CD4-positive, alpha-beta memory T cell (primary cell): ENCODE measurements around the gene DOCK4. TPM values are rescaled to one million over a fixed set of nuclear protein-coding genes. Genes with fewer than 3 reads are reported as not detected.

Experiments
- CTCF ChIA-PET: fragments of 350-600 bp; sonication (Branson Sonifier 250); formaldehyde crosslinking; loops from one replicate; lab custom pipeline; 2021; ENCODE audit warnings: inconsistent platforms; ENCODE audit not compliant: partially characterized antibody; lab: Charles Lee
- POLR2A ChIA-PET: fragments of 350-600 bp; sonication (Branson Sonifier 250); formaldehyde crosslinking; loops from one replicate; lab custom pipeline; 2021; ENCODE audit not compliant: partially characterized antibody; lab: Charles Lee
- DNase-seq, 5 donors: peaks; one replicate each; pipeline versions ENCODE4 v3.0.0 to v3.0.0-alpha.2; 2020 to 2022; ENCODE audit warnings: mixed read lengths in 1 of 5
- H3K27ac ChIP-seq: one replicate; pipeline ENCODE4 v1.7.0; 2013; ENCODE audit warnings: low read depth, low read length
- H3K27me3 ChIP-seq: 2 replicates; pipeline ENCODE4 v1.7.0; 2013; ENCODE audit warnings: mild to moderate bottlenecking, low read length, moderate library complexity; ENCODE audit not compliant: insufficient read depth
- H3K36me3 ChIP-seq: 2 replicates; pipeline ENCODE4 v1.7.0; 2013; ENCODE audit warnings: mild to moderate bottlenecking, low read length, moderate library complexity; ENCODE audit not compliant: insufficient read depth
- H3K4me1 ChIP-seq: 2 replicates; pipeline ENCODE4 v1.7.0; 2013; ENCODE audit warnings: mild to moderate bottlenecking, low read length, moderate library complexity; ENCODE audit not compliant: insufficient read depth
- H3K4me3 ChIP-seq, 2 donors: one replicate each; pipeline ENCODE4 v1.7.0; 2013; ENCODE audit warnings: low read length in 2 of 2, mild to moderate bottlenecking in 1 of 2
- H3K9me3 ChIP-seq, 2 donors: one replicate each; pipeline ENCODE4 v1.7.0; 2013; ENCODE audit warnings: low read length in 2 of 2, control low read depth in 1 of 2; ENCODE audit not compliant: control insufficient read depth in 1 of 2
- H3K27ac Mint-ChIP-seq, 7 donors: one replicate each; pipeline ENCODE4 v1.8.0; 2020 to 2021; ENCODE audit warnings: mixed read lengths in 7 of 7, mild to moderate bottlenecking in 6 of 7, inconsistent platforms in 3 of 7, moderate library complexity in 3 of 7
- H3K27me3 Mint-ChIP-seq, 2 donors: one replicate each; pipeline ENCODE4 v1.8.0; 2020 to 2021; ENCODE audit warnings: mixed read lengths in 2 of 2
- H3K36me3 Mint-ChIP-seq, 2 donors: one replicate each; pipeline ENCODE4 v1.8.0; 2020 to 2021; ENCODE audit warnings: mixed read lengths in 2 of 2, inconsistent platforms in 1 of 2, mild to moderate bottlenecking in 1 of 2
- H3K4me1 Mint-ChIP-seq, 4 donors: one replicate each; pipeline ENCODE4 v1.8.0; 2020 to 2021; ENCODE audit warnings: mixed read lengths in 4 of 4, mild to moderate bottlenecking in 1 of 4
- H3K4me3 Mint-ChIP-seq, 8 donors: one replicate each; pipeline ENCODE4 v1.8.0; 2020 to 2021; ENCODE audit warnings: mixed read lengths in 8 of 8, mild to moderate bottlenecking in 7 of 8, moderate library complexity in 6 of 8, inconsistent platforms in 3 of 8
- H3K9me3 Mint-ChIP-seq, 8 donors: one replicate each; pipeline ENCODE4 v1.8.0; 2020 to 2021; ENCODE audit warnings: mixed read lengths in 8 of 8, mild to moderate bottlenecking in 5 of 8, inconsistent platforms in 3 of 8, moderate library complexity in 1 of 8
- intact Hi-C: fragments of 100-400 bp; cut with micrococcal nuclease; formaldehyde crosslinking; loops from one replicate; pipeline ENCODE4 v1.15.1; 2023
- polyA plus RNA-seq, 2 donors: library from polyadenylated mRNA; unstranded; fragments of 300-500 nt; fragmentation: Illumina TruSeq; gene quantifications; one replicate each; pipeline ENCODE4 v1.2.3, GENCODE V29; 2021
- total RNA-seq, 2 experiments: library from RNA; stranded (reverse); gene quantifications; one replicate each; pipeline ENCODE4 v1.2.3, GENCODE V29; 2021

Gene DOCK4
- total and polyA plus RNA-seq, 4 experiments from 2014 or later = 0.47 to 1.5 (median 1.2) TPM; not detected in 1

DNA sequence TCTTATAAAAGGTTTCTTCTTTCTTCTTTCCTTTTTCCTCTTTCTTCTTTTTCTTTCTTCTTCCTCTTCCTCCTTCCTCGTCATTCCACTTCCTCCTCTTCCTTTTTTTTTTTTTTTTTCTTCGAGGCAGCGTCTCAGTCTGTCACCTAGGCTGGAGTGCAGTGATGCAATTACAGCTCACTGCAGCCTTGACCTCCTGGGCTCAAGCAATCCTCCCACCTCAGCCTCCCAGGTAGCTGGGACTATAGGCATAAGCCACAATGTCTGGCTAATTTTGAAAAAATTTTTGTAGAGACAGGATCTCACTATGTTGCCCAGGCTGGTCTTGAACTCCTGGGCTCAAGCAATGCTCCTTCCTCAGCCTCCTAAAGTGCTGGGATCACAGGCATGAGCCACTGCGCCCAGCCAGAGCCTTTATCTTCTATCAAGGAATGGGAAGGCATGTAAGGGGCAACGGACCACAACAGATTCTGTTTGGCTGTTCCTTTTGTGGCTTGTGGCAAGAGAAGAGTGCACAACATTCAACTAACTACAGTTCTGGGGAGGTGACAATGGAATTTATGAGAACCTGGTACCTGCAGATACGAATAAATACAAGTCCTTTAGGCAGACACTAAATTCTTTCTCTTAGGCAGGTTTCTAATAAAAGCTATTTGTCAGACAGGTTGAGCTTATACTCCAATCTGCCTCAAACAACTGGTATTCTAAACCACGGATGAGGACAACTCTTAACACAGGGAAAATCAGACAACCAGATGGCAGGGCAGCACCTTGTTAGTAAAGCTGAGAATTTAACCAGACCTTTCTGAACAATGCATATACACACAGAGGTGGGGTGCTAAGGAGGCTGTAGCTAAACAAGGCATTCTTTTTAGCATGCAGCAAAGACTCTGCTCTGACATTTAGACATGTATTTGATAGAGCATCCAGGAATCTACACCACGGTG, 100.3 kb downstream of the DOCK4 start:
- no peaks in the 10 kb centered on the region for H3K36me3 ChIP-seq

GRCh38 chr7:112104120-112104519, 102.1 kb downstream of the DOCK4 start:
- Histone ChIP-seq H3K9me3 (no peaks in the 10 kb centered on the region), H3K4me1 (no peaks in the 10 kb centered on the region), H3K27me3 (no peaks in the 10 kb centered on the region), H3K36me3 (no peaks in the 10 kb centered on the region), H3K4me3 (no peak overlapping the region), H3K27ac (no peak overlapping the region)
- no peak overlapping the region for H3K4me3 Mint-ChIP-seq
- intact Hi-C loops = no loop called here
- CTCF ChIA-PET = no interaction called here
- no peak overlapping the region for H3K27ac Mint-ChIP-seq
- no peaks in the 10 kb centered on the region for H3K4me1 Mint-ChIP-seq
- no peaks in the 10 kb centered on the region for H3K9me3 Mint-ChIP-seq
- H3K27me3 Mint-ChIP-seq = no peaks in the 10 kb centered on the region
- no peak for DNase-seq
- POLR2A ChIA-PET = no interaction called here
- no peaks in the 10 kb centered on the region for H3K36me3 Mint-ChIP-seq

More for the DNA sequence above, 100.3 kb downstream of the DOCK4 start:
- Mint-ChIP-seq H3K36me3 (no peaks in the 10 kb centered on the region), H3K27me3 (no peaks in the 10 kb centered on the region), H3K4me3 (no peak overlapping the region), H3K4me1 (no peaks in the 10 kb centered on the region), H3K27ac (no peak overlapping the region), H3K9me3 (no peaks in the 10 kb centered on the region)
- Histone ChIP-seq H3K4me3 (no peak overlapping the region), H3K4me1 (no peaks in the 10 kb centered on the region), H3K27ac (no peak overlapping the region), H3K9me3 (no peaks in the 10 kb centered on the region), H3K27me3 (no peaks in the 10 kb centered on the region)
- CTCF ChIA-PET = interaction anchor here (1.1 kb wide), 1 partner anchor 9 kb away, joined by 3 read pairs; no protein-coding TSS in a partner anchor
- DNase-seq = no peak
- intact Hi-C loops = no loop called here
- POLR2A ChIA-PET = no interaction called here

GRCh38 chr7:112103246-112103645, 103.0 kb downstream of the DOCK4 start:
- ChIA-PET POLR2A (no interaction called here), CTCF (no interaction called here)
- H3K27me3 ChIP-seq = no peaks in the 10 kb centered on the region
- no peak overlapping the region for H3K4me3 ChIP-seq
- no peaks in the 10 kb centered on the region for H3K27me3 Mint-ChIP-seq
- H3K36me3 Mint-ChIP-seq = no peaks in the 10 kb centered on the region
- intact Hi-C loops = no loop called here
- no peaks in the 10 kb centered on the region for H3K4me1 Mint-ChIP-seq
- H3K9me3 ChIP-seq = no peaks in the 10 kb centered on the region
- no peak for DNase-seq
- H3K9me3 Mint-ChIP-seq = no peaks in the 10 kb centered on the region
- H3K27ac ChIP-seq = no peak overlapping the region
- H3K4me1 ChIP-seq = no peaks in the 10 kb centered on the region
- H3K36me3 ChIP-seq = no peaks in the 10 kb centered on the region
- no peak overlapping the region for H3K27ac Mint-ChIP-seq
- H3K4me3 Mint-ChIP-seq = no peak overlapping the region

DNA sequence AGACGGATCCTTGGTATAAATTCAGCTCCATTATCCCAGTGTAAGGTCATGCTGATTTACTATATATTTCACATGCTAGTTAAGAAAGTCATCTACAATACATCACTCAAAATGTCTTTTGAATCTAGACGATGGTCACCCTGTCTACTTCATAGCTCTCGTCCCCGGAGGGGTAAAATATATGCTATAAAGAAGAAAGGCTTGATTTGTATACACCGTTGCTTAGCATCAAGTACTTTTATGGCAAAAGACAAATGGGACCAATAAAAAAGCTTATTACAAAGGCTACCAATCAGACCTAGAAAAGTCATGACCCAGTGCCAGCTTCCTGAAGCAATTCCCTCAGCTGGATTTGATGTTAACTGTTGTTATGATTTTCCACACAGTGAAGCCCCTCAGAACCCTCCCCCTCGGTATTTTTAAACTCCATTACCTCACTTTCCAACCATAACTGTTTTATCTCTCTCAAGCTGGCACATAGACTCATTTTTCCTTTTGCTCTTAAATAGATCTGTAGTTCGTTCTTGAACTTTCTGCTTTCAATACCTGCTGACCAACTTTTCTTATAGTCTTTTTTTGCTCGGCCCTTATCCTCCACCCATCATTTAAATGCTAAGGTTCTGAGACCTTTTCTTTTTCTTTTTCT, 104.9 kb downstream of the DOCK4 start:
- Mint-ChIP-seq H3K27me3 (no peaks in the 10 kb centered on the region), H3K4me3 (no peak overlapping the region), H3K4me1 (no peaks in the 10 kb centered on the region), H3K9me3 (no peaks in the 10 kb centered on the region), H3K27ac (no peak overlapping the region), H3K36me3 (no peaks in the 10 kb centered on the region)
- Histone ChIP-seq H3K36me3 (no peaks in the 10 kb centered on the region), H3K27ac (no peak overlapping the region), H3K4me3 (no peak overlapping the region), H3K27me3 (no peaks in the 10 kb centered on the region), H3K9me3 (no peaks in the 10 kb centered on the region), H3K4me1 (no peaks in the 10 kb centered on the region)
- DNase-seq = no peak
- ChIA-PET CTCF (interaction anchor here (0.8 kb wide), 1 partner anchor 12 kb away, joined by 3 read pairs; no protein-coding TSS in a partner anchor), POLR2A (no interaction called here)
- intact Hi-C loops = no loop called here

DNA sequence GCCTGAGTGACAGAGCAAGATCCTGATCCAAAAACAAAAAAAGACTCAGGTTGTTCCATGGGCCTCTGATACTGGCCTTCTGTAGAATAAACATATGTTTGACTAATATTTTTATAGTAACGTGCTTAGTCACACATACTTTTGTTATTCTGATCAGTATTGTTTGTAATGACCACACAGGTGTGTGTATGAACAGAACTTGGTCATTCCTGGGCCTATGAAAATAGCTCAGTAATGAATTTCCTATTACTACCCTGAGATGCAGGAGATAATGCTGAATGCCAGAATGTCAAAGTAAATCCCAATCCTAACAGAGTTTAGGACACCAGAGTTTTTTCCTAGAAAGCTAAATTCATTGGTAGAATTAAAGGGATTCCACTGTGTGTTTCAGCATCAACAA, 108.7 kb downstream of the DOCK4 start:
- Histone ChIP-seq H3K27ac (no peak overlapping the region), H3K36me3 (no peaks in the 10 kb centered on the region), H3K9me3 (no peaks in the 10 kb centered on the region), H3K4me1 (no peaks in the 10 kb centered on the region), H3K27me3 (no peaks in the 10 kb centered on the region), H3K4me3 (no peak overlapping the region)
- ChIA-PET CTCF (no interaction called here), POLR2A (no interaction called here)
- H3K4me3 Mint-ChIP-seq = no peak overlapping the region
- H3K27me3 Mint-ChIP-seq = no peaks in the 10 kb centered on the region
- no peak overlapping the region for H3K27ac Mint-ChIP-seq
- DNase-seq = no peak
- H3K36me3 Mint-ChIP-seq = no peaks in the 10 kb centered on the region
- no peaks in the 10 kb centered on the region for H3K4me1 Mint-ChIP-seq
- intact Hi-C loops = no loop called here
- no peaks in the 10 kb centered on the region for H3K9me3 Mint-ChIP-seq

GRCh38 chr7:112093409-112093808, 112.8 kb downstream of the DOCK4 start:
- no peak for DNase-seq
- no peaks in the 10 kb centered on the region for H3K36me3 ChIP-seq
- no peak overlapping the region for H3K27ac Mint-ChIP-seq
- H3K4me1 Mint-ChIP-seq = no peaks in the 10 kb centered on the region
- H3K36me3 Mint-ChIP-seq = no peaks in the 10 kb centered on the region
- ChIA-PET CTCF (interaction anchor here (0.6 kb wide), 1 partner anchor 72 kb away, joined by 3 read pairs; no protein-coding TSS in a partner anchor), POLR2A (no interaction called here)
- no peaks in the 10 kb centered on the region for H3K4me1 ChIP-seq
- H3K9me3 Mint-ChIP-seq = no peaks in the 10 kb centered on the region
- H3K9me3 ChIP-seq = no peaks in the 10 kb centered on the region
- H3K27me3 Mint-ChIP-seq = no peaks in the 10 kb centered on the region
- no peak overlapping the region for H3K4me3 Mint-ChIP-seq
- no peaks in the 10 kb centered on the region for H3K27me3 ChIP-seq
- no peak overlapping the region for H3K4me3 ChIP-seq
- no peak overlapping the region for H3K27ac ChIP-seq
- intact Hi-C loops = no loop called here

- Mint-ChIP-seq H3K27me3 (no peaks in the 10 kb centered on the region), H3K4me1 (no peaks in the 10 kb centered on the region), H3K4me3 (no peak overlapping the region), H3K36me3 (no peaks in the 10 kb centered on the region), H3K27ac (no peak overlapping the region), H3K9me3 (no peaks in the 10 kb centered on the region)
- ChIA-PET CTCF (no interaction called here), POLR2A (no interaction called here)
- Histone ChIP-seq H3K4me3 (no peak overlapping the region), H3K4me1 (no peaks in the 10 kb centered on the region), H3K9me3 (no peaks in the 10 kb centered on the region), H3K27me3 (no peaks in the 10 kb centered on the region), H3K27ac (no peak overlapping the region), H3K36me3 (no peaks in the 10 kb centered on the region)
- intact Hi-C loops = no loop called here
- DNase-seq = no peak
Observed at GRCh38 chr7:112092709-112093395, 113.3 kb downstream of the DOCK4 start.
